HEK293 (cell line): ENCODE measurements around the gene HP.

ENCODE experiments used
- FEZF1 ChIP-seq: fragments of 450-650 bp; formaldehyde crosslinking; IDR thresholded peaks from 2 replicates; pipeline ENCODE4 v1.5.1; 2016; ENCODE audit warnings: missing biosample characterization, missing genetic modification characterization
- GLI4 ChIP-seq: fragments of 450-650 bp; formaldehyde crosslinking; IDR thresholded peaks from 2 replicates; pipeline ENCODE4 v1.5.1; 2016; ENCODE audit warnings: missing biosample characterization, missing genetic modification characterization
- MEIS1 ChIP-seq: sonication (generic); formaldehyde crosslinking; IDR thresholded peaks from 2 replicates; pipeline ENCODE4 v1.8.1; 2022; ENCODE audit warnings: missing genetic modification reagents, mild to moderate bottlenecking, borderline replicate concordance
- PRDM2 ChIP-seq: fragments of 450-650 bp; formaldehyde crosslinking; IDR thresholded peaks from 2 replicates; pipeline ENCODE4 v1.5.1; 2016; ENCODE audit warnings: missing biosample characterization, missing genetic modification characterization, borderline replicate concordance
- TCF7L2 ChIP-seq: IDR thresholded peaks from 2 replicates; pipeline ENCODE4 v1.6.1; 2011; ENCODE audit warnings: low read depth, mild to moderate bottlenecking, inconsistent platforms, low read length, moderate library complexity, borderline replicate concordance
- YY1 ChIP-seq: fragments of 450-650 bp; formaldehyde crosslinking; IDR thresholded peaks from 2 replicates; pipeline ENCODE4 v1.5.1; 2018; ENCODE audit warnings: missing biosample characterization, missing genetic modification characterization
- ZBTB11 ChIP-seq: fragments of 450-650 bp; formaldehyde crosslinking; conservative IDR thresholded peaks from 2 replicates; pipeline ENCODE4 v1.5.1; 2016; ENCODE audit warnings: low read depth, missing biosample characterization, missing genetic modification characterization
- ZBTB17 ChIP-seq: fragments of 450-650 bp; formaldehyde crosslinking; IDR thresholded peaks from 2 replicates; pipeline ENCODE4 v1.5.1; 2016; ENCODE audit warnings: missing biosample characterization, missing genetic modification characterization
- ZBTB26 ChIP-seq: fragments of 450-650 bp; formaldehyde crosslinking; optimal IDR thresholded peaks from 2 replicates; pipeline ENCODE3; 2016; ENCODE audit warnings: missing biosample characterization, mild to moderate bottlenecking, missing genetic modification characterization
- ZFP69B ChIP-seq: fragments of 450-650 bp; formaldehyde crosslinking; IDR thresholded peaks from 2 replicates; pipeline ENCODE4 v1.5.1; 2016; ENCODE audit warnings: missing biosample characterization, missing genetic modification characterization
- ZIC2 ChIP-seq: fragments of 450-650 bp; formaldehyde crosslinking; IDR thresholded peaks from 2 replicates; pipeline ENCODE4 v1.5.1; 2016; ENCODE audit warnings: missing biosample characterization, missing genetic modification characterization
- ZNF10 ChIP-seq: fragments of 450-650 bp; formaldehyde crosslinking; IDR thresholded peaks from 2 replicates; pipeline ENCODE4 v1.5.1; 2017; ENCODE audit warnings: missing biosample characterization, missing genetic modification characterization
- ZNF121 ChIP-seq: fragments of 450-650 bp; formaldehyde crosslinking; IDR thresholded peaks from 2 replicates; pipeline ENCODE4 v1.5.1; 2016; ENCODE audit warnings: missing biosample characterization, missing genetic modification characterization
- ZNF19 ChIP-seq: fragments of 450-650 bp; formaldehyde crosslinking; IDR thresholded peaks from 2 replicates; pipeline ENCODE4; 2016; ENCODE audit warnings: missing biosample characterization, missing genetic modification characterization, low read depth
- ZNF24 ChIP-seq: fragments of 450-650 bp; formaldehyde crosslinking; IDR thresholded peaks from 2 replicates; pipeline ENCODE4 v1.5.1; 2016; ENCODE audit warnings: missing biosample characterization, missing genetic modification characterization
- ZNF280C ChIP-seq: fragments of 450-650 bp; formaldehyde crosslinking; IDR thresholded peaks from 2 replicates; pipeline ENCODE4 v1.5.1; 2016; ENCODE audit warnings: missing biosample characterization, missing genetic modification characterization
- ZNF404 ChIP-seq: fragments of 450-650 bp; formaldehyde crosslinking; IDR thresholded peaks from 2 replicates; pipeline ENCODE4 v1.5.1; 2017; ENCODE audit warnings: missing biosample characterization, missing genetic modification characterization
- ZNF423 ChIP-seq: fragments of 450-650 bp; formaldehyde crosslinking; IDR thresholded peaks from 2 replicates; pipeline ENCODE4 v1.5.1; 2016; ENCODE audit warnings: missing biosample characterization, missing genetic modification characterization
- ZNF449 ChIP-seq: fragments of 450-650 bp; formaldehyde crosslinking; IDR thresholded peaks from 2 replicates; pipeline ENCODE4 v1.5.1; 2017; ENCODE audit warnings: missing biosample characterization, mild to moderate bottlenecking, missing genetic modification characterization, moderate library complexity
- ZNF548 ChIP-seq: fragments of 450-650 bp; formaldehyde crosslinking; IDR thresholded peaks from 2 replicates; pipeline ENCODE4 v1.5.1; 2016; ENCODE audit warnings: missing biosample characterization, missing genetic modification characterization
- ZNF571 ChIP-seq: fragments of 450-650 bp; formaldehyde crosslinking; IDR thresholded peaks from 2 replicates; pipeline ENCODE4 v1.5.0; 2017; ENCODE audit warnings: missing biosample characterization, missing genetic modification characterization
- ZNF626 ChIP-seq: fragments of 450-650 bp; sonication (Bioruptor Pico); formaldehyde crosslinking; IDR thresholded peaks from 2 replicates; pipeline ENCODE4 v1.5.1; 2018; ENCODE audit warnings: missing biosample characterization, missing genetic modification characterization, inconsistent platforms
- ZNF664 ChIP-seq: fragments of 450-650 bp; formaldehyde crosslinking; IDR thresholded peaks from 2 replicates; pipeline ENCODE4 v1.5.1; 2016; ENCODE audit warnings: missing biosample characterization, missing genetic modification characterization
- ZNF768 ChIP-seq: fragments of 450-650 bp; formaldehyde crosslinking; IDR thresholded peaks from 2 replicates; pipeline ENCODE4 v1.5.1; 2018; ENCODE audit warnings: missing biosample characterization, mild to moderate bottlenecking, missing genetic modification characterization
- ZNF792 ChIP-seq: fragments of 450-650 bp; formaldehyde crosslinking; IDR thresholded peaks from 2 replicates; pipeline ENCODE4 v1.5.1; 2016; ENCODE audit warnings: missing biosample characterization, missing genetic modification characterization
- ZSCAN30 ChIP-seq: fragments of 450-650 bp; IDR thresholded peaks from 2 replicates; pipeline ENCODE4 v1.5.1; 2018; ENCODE audit warnings: missing biosample characterization, mild to moderate bottlenecking, missing genetic modification characterization, moderate library complexity

The HP gene

GRCh38 chr16:72093448-72094265 lies 39.4 kb downstream of the HP start, which contains the start of the genes DHX38 and TXNL4B (continued):
- TF ChIP-seq ZBTB11 (tag by site-specific recombination) (peak; percentile 95), YY1 (tag by site-specific recombination) (peak; percentile 88), TCF7L2 (no peak), ZBTB26 (peak; percentile 22), ZNF449 (tag by site-specific recombination) (no peak), FEZF1 (tag by site-specific recombination) (peak; percentile 85), ZNF404 (tag by site-specific recombination) (no peak), ZNF423 (tag by site-specific recombination) (no peak), ZFP69B (no peak), ZNF768 (tag by site-specific recombination) (no peak), ZNF10 (tag by site-specific recombination) (no peak), ZNF792 (tag by site-specific recombination) (no peak), GLI4 (tag by site-specific recombination) (no peak), MEIS1 (CRISPR knock-in tag) (no peak), ZSCAN30 (tag by site-specific recombination) (no peak), PRDM2 (tag by site-specific recombination) (no peak; the same call in 1 of the 2 replicates), ZNF121 (tag by site-specific recombination) (no peak), ZNF548 (tag by site-specific recombination) (no peak), ZNF626 (tag by site-specific recombination) (no peak), ZIC2 (tag by site-specific recombination) (no peak), ZNF19 (tag by site-specific recombination) (no peak), ZNF664 (no peak), ZBTB17 (tag by site-specific recombination) (peak; percentile 81), ZNF280C (no peak), ZNF24 (0 out of 2 replicates have a peak, but pooled peaks have one; percentile 18), ZNF571 (tag by site-specific recombination) (no peak)
